SH-SY5Y (cell line): Measurements from ENCODE around the gene MIOX.

Experiments
- GATA2 ChIP-seq: IDR thresholded peaks from 2 replicates; pipeline ENCODE4 v1.6.1; 2011; ENCODE audit warnings: mild to moderate bottlenecking, low read depth, low read length
- GATA3 ChIP-seq: IDR thresholded peaks from 2 replicates; pipeline ENCODE4 v1.6.1; 2011; ENCODE audit warnings: low read depth, mild to moderate bottlenecking, low read length, moderate library complexity

DNA sequence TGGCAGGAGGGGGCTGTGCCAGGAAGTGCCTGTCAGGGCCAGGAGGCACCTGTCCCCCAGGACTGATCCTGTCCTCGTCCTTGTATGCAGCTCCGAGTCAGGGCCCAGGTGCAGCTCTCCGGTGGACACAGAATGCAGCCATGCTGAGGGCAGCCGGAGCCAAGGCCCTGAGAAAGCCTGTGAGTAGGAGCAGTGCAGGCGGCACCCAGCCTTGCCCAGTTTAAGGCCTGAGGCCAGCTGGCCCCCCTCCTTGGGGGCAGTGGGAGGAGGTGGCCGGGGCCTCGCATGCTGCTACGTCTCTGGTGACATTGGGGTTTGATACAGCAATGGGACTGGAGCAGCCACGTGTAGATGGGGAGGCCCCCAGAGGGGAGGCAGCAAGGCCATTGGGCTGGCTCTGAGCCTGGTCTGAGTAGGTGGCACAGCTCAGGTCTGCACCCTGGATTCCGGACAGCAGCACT is 46.8 kb upstream of the MIOX start:
- no peak for TF ChIP-seq GATA2
- no peak for TF ChIP-seq GATA3
